Body of pancreas (tissue), 4 donors: ENCODE results near the gene NTRK1.

ENCODE experiments used
- POLR2A ChIP-seq, 3 donors: fragments of 450-650 bp; IDR thresholded peaks; one replicate each; pipeline ENCODE4 v1.6.1; 2016; ENCODE audit warnings: antibody characterized with exemption in 3 of 3, mild to moderate bottlenecking in 2 of 3
- TF ChIP-seq, protein P1 (sequence below), 7 experiments: fragments of 450-650 bp in 4 of 7; fragments of 200-600 bp in 3 of 7; sonication (generic) in 3 of 7; IDR thresholded peaks; one replicate each; pipeline ENCODE4 v1.5.1; 2016 to 2019; ENCODE audit warnings: antibody characterized with exemption in 7 of 7

DNA sequence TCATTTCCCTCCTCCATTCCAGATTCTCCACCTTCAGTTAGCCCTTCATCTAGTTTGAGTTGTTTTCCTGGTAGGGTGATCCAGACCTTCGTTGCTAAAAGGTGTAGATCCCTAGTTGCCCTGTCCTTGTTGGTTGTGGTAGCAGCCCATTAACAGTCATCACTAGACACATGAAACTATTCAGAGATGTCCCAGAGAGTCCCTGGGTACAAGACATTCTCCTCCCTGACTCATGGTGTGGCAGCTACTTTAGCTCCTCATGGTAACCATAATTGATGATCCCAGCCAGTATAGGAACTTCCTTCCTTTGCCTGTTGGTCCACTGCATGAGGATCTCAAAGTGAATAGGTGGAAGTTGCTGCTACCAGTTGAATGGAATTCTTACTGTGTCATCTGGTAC, 38.0 kb upstream of the NTRK1 start:
- TF ChIP-seq, protein P1, sequence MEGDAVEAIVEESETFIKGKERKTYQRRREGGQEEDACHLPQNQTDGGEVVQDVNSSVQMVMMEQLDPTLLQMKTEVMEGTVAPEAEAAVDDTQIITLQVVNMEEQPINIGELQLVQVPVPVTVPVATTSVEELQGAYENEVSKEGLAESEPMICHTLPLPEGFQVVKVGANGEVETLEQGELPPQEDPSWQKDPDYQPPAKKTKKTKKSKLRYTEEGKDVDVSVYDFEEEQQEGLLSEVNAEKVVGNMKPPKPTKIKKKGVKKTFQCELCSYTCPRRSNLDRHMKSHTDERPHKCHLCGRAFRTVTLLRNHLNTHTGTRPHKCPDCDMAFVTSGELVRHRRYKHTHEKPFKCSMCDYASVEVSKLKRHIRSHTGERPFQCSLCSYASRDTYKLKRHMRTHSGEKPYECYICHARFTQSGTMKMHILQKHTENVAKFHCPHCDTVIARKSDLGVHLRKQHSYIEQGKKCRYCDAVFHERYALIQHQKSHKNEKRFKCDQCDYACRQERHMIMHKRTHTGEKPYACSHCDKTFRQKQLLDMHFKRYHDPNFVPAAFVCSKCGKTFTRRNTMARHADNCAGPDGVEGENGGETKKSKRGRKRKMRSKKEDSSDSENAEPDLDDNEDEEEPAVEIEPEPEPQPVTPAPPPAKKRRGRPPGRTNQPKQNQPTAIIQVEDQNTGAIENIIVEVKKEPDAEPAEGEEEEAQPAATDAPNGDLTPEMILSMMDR (IDR thresholded peaks at IDR 0.05) = no peak
- TF ChIP-seq POLR2A (IDR thresholded peaks at IDR 0.05) = no peak
